Fibroblast of lung (primary cell): ENCODE measurements around the gene PDK1. TPM values are rescaled to one million over a fixed set of nuclear protein-coding genes. Genes with fewer than 3 reads are reported as not detected.

ENCODE experiments used
- DNase-seq, 2 donors: peaks; one replicate each; pipeline versions ENCODE4 v3.0.0 to v3.0.0-alpha.2; 2010; ENCODE audit warnings: low read depth in 2 of 2
- H2AFZ ChIP-seq: 2 replicates; pipeline ENCODE4 v1.5.1; 2012; ENCODE audit warnings: low read length, control low read depth, inconsistent platforms
- H3K27ac ChIP-seq: 2 replicates; pipeline ENCODE4 v1.5.1; 2011; ENCODE audit warnings: low read length, control low read depth; ENCODE audit not compliant: insufficient read depth
- H3K27me3 ChIP-seq: 2 replicates; pipeline ENCODE4 v1.5.1; 2011; ENCODE audit warnings: mild to moderate bottlenecking, low read length; ENCODE audit not compliant: control insufficient read depth, insufficient read depth
- H3K36me3 ChIP-seq: 2 replicates; pipeline ENCODE4 v1.5.1; 2011; ENCODE audit warnings: low read length; ENCODE audit not compliant: control insufficient read depth, insufficient read depth
- H3K4me1 ChIP-seq: 2 replicates; pipeline ENCODE4 v1.5.1; 2011; ENCODE audit warnings: low read length; ENCODE audit not compliant: control insufficient read depth, insufficient read depth; ENCODE audit errors: extremely low read depth
- H3K4me2 ChIP-seq: 2 replicates; pipeline ENCODE4 v1.5.1; 2011; ENCODE audit warnings: low read length, control low read depth; ENCODE audit not compliant: insufficient read depth; ENCODE audit errors: extremely low read depth
- H3K4me3 ChIP-seq, 4 experiments: fragments of 200-600 bp in 1 of 4; sonication (generic) in 1 of 4; replicated peaks in 1 of 4; 2 replicates each; pipeline ENCODE4 v1.5.1; 2011 to 2016; ENCODE audit warnings: low read length in 4 of 4, low read depth in 3 of 4, mild to moderate bottlenecking in 3 of 4, control low read depth in 2 of 4, inconsistent platforms in 1 of 4, mixed read lengths in 1 of 4; ENCODE audit not compliant: insufficient read depth in 1 of 4; ENCODE audit errors: control extremely low read depth in 1 of 4
- H3K79me2 ChIP-seq: 2 replicates; pipeline ENCODE4 v1.5.1; 2012; ENCODE audit warnings: mild to moderate bottlenecking, low read length, inconsistent platforms; ENCODE audit not compliant: control insufficient read depth, insufficient read depth
- H3K9ac ChIP-seq: 2 replicates; pipeline ENCODE4 v1.5.1; 2011; ENCODE audit warnings: mild to moderate bottlenecking, low read length, control low read depth; ENCODE audit not compliant: insufficient read depth
- H3K9me3 ChIP-seq: 2 replicates; pipeline ENCODE4 v1.5.1; 2012; ENCODE audit warnings: low read depth, low read length; ENCODE audit not compliant: control insufficient read depth, insufficient read depth
- H4K20me1 ChIP-seq: 2 replicates; pipeline ENCODE4 v1.5.1; 2011; ENCODE audit warnings: low read length; ENCODE audit not compliant: control insufficient read depth, insufficient read depth; ENCODE audit errors: extremely low read depth
- CTCF ChIP-seq, 2 donors: IDR thresholded peaks in 1 of 2; conservative IDR thresholded peaks in 1 of 2; 1 replicate in 1 of 2; 2 replicates in 1 of 2; pipeline ENCODE4 v1.5.1; 2011 to 2012; ENCODE audit warnings: low read length in 2 of 2, control low read depth in 1 of 2, inconsistent platforms in 1 of 2, low read depth in 1 of 2, mild to moderate bottlenecking in 1 of 2
- EZH2 ChIP-seq: IDR thresholded peaks from 2 replicates; pipeline ENCODE4 v1.5.1; 2012; ENCODE audit warnings: low read length, control low read depth, mild to moderate bottlenecking; ENCODE audit errors: missing control alignments
- polyA plus RNA-seq, 2 donors: library from polyadenylated mRNA; depleted of rRNA in 1 of 2; stranded (reverse) in 1 of 2; unstranded in 1 of 2; fragments of >200 nt; gene quantifications; 2 replicates each; pipeline ENCODE4 v1.2.1, GENCODE V29; 2011 to 2012; ENCODE audit warnings: missing spikeins in 1 of 2
- total RNA-seq: library from RNA; depleted of rRNA; stranded (reverse); fragments of >200 nt; gene quantifications from 2 replicates; pipeline ENCODE4 v1.2.1, GENCODE V29; 2014

The PDK1 gene
- total and polyA plus RNA-seq, 2 donors (not counting 1 experiment from before 2014, with no cell fraction given), result 11.2 to 63.0 TPM

- H3K9me3 ChIP-seq, result no peaks in the 10 kb centered on the region
- H4K20me1 ChIP-seq, result no peaks in the 10 kb centered on the region
- no peak for DNase-seq
- no peaks in the 10 kb centered on the region for H3K27me3 ChIP-seq
- no peak for TF ChIP-seq CTCF (conservative IDR thresholded peaks at IDR 0.05 in 1 of 2, IDR thresholded peaks at IDR 0.05 in 1 of 2; ENCODE audit: low read depth in 1 of 2, low read length in 2 of 2)
- TF ChIP-seq EZH2, result no peak
- no peak overlapping the region for H3K4me3 ChIP-seq
- no peak overlapping the region for H3K4me2 ChIP-seq
- no peak overlapping the region for H3K27ac ChIP-seq
- no peaks in the 10 kb centered on the region for H3K36me3 ChIP-seq
- peaks cover 2% of the 10 kb centered on the region for H3K4me1 ChIP-seq
- no peak overlapping the region for H2AFZ ChIP-seq
- H3K9ac ChIP-seq, result no peak overlapping the region
- no peaks in the 10 kb centered on the region for H3K79me2 ChIP-seq
Observed at GRCh38 chr2:172550419-172550818, 5.5 kb upstream of the PDK1 start.

DNA sequence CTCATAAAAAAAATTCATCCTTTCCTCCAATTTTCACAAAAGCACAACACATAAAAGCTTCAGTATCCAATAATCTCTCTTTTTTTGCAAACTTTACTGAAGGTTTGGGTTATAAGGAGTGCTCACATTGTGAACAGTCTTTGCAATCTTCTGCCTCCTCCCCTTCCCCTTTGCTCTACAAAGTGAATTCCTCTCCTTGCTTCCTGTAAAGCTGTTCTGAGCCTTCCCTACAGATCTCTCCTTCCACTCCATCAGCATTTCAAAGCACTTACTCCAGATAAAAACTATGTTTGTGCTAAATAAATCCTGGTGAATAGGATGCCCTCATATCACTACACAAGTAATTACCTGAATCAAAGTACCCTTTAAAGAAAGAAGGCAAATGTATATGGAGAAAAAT is 4.6 kb upstream of the PDK1 start:
- Histone ChIP-seq H3K4me3 (no peak overlapping the region), H3K4me2 (no peak overlapping the region), H3K27me3 (no peaks in the 10 kb centered on the region), H3K4me1 (peaks cover 2% of the 10 kb centered on the region), H2AFZ (peak overlapping the region; percentile 19), H3K9me3 (no peaks in the 10 kb centered on the region), H3K27ac (no peak overlapping the region), H4K20me1 (no peaks in the 10 kb centered on the region), H3K79me2 (peaks cover under 1% of the 10 kb centered on the region), H3K36me3 (no peaks in the 10 kb centered on the region), H3K9ac (no peak overlapping the region)
- no peak for TF ChIP-seq EZH2
- no peak for TF ChIP-seq CTCF (conservative IDR thresholded peaks at IDR 0.05 in 1 of 2, IDR thresholded peaks at IDR 0.05 in 1 of 2; ENCODE audit: low read depth in 1 of 2, low read length in 2 of 2)
- peak in 1 of 2 donors; percentile 68 for DNase-seq

DNA sequence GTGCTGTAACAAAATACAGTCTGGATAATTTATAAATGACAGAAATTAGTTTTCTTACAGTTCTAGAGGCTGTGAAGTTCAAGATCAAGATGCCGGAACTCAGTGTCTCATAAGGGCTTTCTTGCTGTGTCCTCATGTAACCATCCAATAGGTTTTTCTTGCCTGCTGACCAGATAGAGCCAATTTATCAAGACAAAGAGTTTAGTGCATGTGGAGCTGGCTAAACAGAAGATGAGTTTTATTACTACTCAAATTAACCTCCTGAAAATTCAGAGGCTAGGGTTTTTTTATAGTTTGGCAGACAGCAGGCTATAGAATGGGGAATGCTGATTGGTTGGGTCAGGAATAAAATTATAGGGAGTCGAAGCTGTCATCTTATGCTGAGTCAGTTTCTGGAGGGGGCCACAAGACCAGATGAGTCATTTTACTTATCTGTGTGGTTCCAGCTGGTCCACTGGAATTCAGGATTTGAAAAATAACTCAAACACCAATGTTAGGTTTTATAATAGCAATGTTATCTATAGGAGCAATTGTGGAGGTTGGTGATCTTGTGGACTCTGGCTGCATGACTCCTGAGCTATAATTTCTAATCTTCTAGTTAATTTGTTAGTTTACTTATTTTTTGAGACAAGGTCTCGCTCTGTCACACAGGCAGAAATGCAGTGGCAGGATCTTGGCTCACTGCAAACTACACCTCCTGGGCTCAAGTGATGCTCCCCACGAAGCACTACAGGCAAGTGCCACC is 3.2 kb upstream of the PDK1 start:
- Histone ChIP-seq H3K36me3 (no peaks in the 10 kb centered on the region), H3K27me3 (no peaks in the 10 kb centered on the region), H3K79me2 (peaks cover 15% of the 10 kb centered on the region), H3K4me1 (peaks cover 2% of the 10 kb centered on the region), H2AFZ (no peak overlapping the region), H3K27ac (peak overlapping the region; percentile 30), H3K4me2 (no peak overlapping the region), H3K9me3 (no peaks in the 10 kb centered on the region), H4K20me1 (no peaks in the 10 kb centered on the region), H3K4me3 (no peak overlapping the region), H3K9ac (no peak overlapping the region)
- DNase-seq, result peak; percentile 90 to 96
- TF ChIP-seq CTCF (conservative IDR thresholded peaks at IDR 0.05 in 1 of 2, IDR thresholded peaks at IDR 0.05 in 1 of 2; ENCODE audit: low read depth in 1 of 2, low read length in 2 of 2) (no peak), EZH2 (no peak)
